ENCODE data around the gene SPIRE1.
"Not testable (repeated sequence)": the region's sequence is repeated elsewhere in the genome, so short reads cannot be mapped to it uniquely, and the experiment has no call there.

The SPIRE1 gene

DNA sequence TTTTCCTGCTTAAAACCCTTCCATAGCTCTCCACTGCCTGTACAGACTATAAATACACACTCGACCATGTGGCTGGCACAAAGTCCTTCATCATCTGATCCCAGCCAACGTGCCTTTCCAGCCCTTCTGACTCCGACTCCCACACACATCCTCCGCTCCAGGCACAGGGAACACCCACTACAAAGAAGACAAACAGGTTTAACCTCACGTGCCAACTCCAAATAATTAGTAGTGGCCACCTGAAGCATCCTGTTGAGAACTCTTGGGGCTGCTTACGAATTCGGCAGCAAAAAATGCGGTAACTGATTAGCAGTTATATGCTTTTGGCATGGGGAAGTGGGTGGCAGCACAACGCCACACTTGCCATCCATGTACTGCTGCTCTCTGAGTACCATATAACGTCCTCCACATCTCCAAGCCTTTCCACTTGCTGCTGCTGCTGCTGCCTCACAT lies 12.1 kb downstream of the SPIRE1 start:
- DNase-seq = no peak

DNA sequence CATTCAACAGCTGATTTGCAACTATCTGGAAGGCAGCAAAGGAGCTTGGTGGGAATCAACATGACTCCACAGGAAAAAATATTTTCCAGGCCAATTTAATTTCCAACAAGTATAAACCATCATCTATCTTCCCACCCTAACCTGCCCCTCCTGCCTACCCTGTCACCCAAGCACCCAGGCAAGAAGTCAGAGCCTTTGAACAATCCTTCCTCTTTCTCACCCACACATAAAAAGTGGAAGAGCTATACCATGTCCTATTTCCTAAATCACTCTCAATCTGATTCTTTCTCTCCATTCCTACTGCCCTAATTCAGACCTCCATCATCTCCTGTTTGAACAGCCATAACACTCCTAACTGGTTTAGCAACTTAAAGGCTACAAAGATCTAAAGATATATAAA lies 12.7 kb downstream of the SPIRE1 start:
- DNase-seq = no peak

DNA sequence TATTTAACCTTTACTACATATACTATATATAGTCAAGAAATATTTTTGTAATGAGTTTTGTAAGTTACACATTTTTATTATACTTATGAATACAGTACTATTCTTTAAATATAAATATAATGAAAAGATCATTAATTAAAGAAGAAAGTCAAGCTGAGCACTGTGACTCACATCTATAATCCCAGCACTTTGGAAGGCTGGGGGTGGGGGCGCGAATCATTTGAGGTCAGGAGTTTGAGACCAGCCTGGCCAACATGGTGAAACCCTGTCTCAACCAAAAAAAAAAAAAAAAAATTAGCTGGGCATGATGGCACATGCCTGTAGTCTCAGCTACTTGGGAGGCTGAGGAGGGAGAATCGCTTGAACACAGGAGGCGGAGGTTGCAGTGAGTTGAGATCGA lies 14.2 kb downstream of the SPIRE1 start:
- DNase-seq = not testable (repeated sequence)

DNA sequence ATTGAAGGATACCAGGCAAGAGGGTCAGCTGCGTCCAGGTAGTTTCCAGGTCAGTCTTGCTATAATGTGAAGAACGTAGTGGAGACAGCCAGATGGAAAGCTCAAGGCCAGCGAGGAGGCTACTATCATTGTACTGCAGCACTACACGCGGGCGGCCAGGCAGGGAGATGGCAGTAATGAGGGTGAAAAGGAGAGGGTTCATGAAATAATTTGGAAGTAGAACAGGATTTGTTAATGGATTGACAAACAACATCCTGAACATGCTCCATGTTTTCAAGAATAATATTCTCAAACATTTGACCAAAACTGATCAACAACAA lies 17.1 kb downstream of the SPIRE1 start:
- no peak for DNase-seq

DNA sequence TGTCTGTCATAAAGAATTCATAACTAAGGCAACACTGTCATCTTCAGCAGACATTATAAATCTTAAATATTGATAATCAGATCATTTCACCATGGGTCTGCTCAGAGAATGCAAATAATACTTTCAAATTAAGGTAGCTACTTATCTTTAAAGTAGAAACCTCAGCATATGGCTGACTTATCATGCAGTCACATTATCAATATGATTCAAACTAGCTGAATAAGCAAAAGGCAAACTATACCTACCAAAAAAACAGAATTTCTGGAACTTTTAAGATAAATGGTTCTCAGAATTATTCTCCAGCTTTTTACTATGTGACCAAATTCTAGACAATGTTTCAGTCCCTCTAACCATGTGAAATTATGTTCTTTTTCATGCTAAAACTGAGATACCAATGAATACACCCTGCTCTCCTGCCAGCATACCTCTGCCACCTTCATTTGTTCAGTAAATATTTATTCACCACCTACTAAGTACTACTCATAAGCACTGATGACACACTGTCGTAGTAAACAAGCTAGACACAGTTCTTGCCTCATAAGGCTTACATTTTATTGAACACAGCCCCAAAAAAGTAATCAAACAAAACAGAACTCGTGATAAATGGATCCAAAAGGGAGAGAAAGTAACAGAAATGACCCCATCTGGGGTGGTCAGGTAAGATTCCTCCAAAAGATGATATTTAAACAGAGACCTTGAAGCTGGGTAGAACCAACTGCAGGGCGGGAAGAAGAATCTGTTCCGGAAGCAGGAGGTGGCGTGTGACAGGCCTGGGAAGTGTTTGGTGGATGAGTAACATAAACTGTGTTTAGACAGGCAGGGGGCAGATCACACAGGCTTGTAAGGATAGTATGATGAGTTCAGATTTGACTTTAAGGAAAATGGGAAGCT lies 17.7 kb downstream of the SPIRE1 start:
- no peak for DNase-seq

DNA sequence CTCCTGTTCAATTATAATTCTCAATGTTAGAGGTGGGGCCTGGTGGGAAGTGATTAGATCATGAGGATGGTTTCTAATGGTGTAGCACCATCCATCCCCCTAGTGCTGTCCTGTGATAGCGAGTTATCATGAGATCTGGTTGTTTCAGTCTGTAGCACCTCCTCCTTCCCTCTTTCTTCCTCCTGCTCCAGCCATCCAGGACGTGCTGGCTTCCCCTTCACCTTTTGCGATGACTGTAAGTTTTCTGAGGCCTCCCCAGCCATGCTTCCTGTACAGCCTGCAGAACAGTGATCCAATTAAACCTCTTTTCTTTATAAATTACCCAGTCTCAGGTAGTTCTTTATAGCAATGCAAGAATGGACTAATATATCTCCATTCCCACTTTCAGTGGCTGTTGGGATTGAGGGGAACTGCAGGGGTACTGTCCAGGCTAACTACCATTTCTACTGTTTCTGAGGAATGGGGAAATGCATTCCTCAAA lies 19.2 kb downstream of the SPIRE1 start:
- DNase-seq = no peak

DNA sequence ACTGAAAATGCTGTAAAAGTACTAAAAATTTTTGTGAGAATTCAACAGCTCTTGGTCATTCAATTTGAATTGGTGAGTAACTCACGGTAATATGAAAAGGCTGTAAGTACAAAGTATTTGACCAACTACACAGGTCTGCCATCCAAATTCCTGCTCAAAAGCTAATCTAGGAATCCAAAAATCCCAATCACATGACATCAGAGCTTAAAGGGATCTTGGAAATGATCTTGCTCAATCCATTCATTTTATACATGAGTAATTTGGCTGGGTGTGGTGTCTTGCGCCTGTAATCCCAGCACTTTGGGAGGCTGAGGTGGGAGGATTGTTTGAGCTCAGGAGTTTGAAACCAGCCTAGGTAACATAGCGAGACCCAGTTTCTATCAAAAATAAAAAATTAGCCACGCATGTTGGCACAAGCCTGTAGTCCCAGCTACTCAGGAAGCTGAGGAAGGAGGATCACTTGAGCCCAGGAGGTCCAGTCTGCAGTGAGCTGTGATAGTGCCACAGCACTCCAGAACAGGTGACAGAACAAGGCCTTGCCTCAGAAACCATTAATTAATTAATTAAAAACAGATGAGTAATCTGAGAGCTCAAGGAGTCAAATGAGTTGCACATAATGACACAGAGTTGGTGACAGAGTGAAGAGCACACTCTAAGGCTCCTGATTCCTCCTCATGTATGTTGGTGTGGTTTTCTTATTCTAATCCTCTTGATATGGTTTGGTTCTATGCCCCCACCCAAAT lies 19.8 kb downstream of the SPIRE1 start:
- DNase-seq = no peak

DNA sequence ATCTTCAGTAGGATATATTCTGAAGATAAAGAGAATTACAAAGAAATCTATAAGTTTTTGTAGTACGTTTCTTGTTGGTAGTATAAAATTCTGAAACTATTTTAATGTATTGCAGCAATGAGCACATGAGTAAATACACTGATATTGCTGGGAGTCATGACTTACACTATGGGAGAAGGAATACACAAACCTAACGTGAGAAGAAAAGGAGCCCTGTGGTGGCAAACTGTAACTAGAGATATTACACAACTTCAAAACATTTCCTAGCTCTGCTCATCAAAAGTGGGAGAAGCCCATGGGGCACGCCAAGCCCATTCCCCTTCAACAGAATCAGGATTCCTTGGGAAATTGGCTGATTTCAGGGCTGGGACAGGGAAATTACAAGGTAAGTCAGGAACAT lies 20.5 kb downstream of the SPIRE1 start:
- DNase-seq = no peak

DNA sequence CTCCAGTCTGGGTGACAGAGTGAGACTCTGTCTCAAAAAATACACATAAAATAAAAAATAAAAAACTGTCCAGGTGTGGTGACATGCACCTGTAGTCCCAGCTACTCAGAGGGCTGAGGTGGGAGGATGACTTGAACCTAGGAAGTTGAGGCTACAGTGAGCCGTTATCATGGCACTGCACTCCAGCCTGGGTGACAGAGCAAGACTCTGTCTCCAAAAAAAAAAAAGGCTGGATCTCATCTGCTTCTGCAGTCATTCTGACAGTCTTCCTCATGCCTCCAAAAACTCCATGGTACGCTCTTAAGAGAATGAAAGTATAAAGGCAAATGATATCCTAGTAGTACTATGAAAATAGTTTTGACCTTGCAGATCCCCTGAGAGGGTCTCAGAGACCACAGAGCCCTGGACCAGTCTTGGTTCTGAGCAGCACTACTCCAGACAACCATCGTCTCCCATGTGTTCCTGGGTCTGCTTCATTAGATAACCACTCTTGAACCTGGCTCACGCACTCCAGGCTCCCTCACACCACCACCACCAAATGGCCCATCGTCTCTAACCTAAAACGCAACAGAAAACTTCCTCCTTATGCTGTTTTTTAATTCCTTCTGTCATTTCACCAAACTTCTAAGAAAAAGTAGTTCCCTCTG lies 26.0 kb downstream of the SPIRE1 start:
- DNase-seq = no peak

DNA sequence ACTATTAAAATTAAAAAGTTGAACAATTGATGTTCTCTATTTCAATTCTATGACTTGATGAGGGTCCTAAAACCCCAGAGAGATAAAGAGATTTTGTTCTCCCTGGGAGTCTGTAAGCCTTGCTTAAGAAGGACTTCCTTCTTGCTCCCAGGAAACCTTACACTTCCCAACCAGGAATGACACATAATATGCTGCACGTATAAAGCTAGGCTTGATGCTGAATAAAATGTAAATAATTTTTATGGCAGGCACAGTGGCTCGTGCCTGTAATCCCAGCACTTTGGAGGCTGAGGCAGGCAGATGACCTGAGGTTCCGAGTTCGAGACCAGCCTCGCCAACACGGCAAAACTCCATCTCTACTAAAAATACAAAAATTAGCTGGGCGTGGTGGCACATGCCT lies 27.8 kb downstream of the SPIRE1 start:
- DNase-seq = no peak

DNA sequence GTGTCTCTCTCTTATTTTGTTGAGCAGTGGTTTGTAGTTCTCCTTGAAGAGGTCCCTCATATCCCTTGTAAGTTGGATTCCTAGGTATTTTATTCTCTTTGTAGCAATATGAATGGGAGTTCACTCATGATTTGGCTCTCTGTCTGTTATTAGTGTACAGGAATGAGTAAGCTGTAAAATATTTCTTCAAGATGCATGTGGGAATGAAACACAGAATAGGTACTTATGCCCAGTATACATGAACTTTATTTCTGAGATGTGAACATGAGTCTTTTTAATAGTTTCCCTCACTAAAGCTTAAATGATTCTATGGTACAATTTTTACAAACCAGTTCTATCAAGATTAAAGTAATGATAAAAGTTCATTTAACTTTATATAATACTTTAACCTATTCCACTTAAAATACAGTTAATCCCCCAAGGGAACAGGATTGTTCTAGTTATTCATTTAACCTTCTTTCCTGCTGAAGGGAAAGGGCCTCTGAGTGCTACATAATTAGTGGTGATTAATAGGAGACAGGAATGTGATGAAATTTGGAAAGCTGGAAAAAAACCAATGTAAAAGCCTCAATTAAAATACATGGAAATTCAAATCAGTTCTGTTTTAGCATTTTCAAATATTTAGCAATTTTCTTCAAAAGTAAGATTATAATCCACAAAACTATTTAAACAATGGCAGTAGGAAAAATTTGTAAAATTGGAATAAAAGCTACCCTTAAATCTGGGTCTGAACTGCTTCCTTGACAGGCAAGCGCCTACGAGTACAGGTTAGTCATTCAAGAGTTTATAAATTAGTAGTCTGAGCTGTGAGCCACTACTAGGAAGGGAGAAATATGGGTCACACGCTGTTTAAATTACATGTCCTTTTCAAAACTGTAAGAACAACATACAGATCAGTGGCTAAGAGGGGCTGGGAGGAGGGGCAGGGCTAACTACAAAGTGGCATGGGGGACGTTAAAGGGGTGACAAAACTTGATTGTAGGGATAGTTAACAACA lies 28.9 kb downstream of the SPIRE1 start:
- DNase-seq = no peak

DNA sequence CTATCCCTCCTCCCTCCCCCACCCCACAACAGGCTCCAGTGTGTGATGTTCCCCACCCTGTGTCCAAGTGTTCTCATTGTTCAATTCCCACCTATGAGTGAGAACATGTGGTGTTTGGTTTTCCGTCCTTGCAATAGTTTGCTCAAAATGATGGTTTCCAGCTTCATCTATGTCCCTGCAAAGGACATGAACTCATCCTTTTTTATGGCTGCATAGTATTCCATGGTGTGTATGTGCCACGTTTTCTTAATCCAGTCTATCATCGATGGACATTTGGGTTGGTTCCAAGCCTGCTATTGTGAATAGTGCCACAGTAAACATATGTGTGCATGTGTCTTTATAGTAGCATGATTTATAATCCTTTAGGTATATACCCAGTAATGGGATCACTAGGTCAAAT lies 30.7 kb downstream of the SPIRE1 start:
- not testable (repeated sequence) for DNase-seq

DNA sequence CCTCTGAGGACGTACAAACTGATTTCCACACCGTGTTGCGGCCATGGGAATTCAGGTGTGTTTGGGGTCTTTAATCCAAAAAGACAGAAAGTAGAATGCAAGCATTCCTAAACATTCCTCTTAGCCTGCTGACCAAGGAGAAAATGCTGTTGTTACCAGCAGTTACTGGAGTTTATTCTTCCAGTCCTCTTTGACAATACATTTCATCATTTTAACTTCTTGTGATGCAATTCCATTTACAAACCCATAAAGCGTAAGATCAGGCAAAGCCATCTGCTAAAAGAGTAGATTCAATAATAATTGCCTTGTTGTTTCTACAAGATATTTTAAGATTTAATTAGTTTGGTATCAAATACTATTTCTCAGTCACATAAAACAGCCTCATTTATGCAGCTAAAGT lies 32.7 kb downstream of the SPIRE1 start:
- DNase-seq = no peak

DNA sequence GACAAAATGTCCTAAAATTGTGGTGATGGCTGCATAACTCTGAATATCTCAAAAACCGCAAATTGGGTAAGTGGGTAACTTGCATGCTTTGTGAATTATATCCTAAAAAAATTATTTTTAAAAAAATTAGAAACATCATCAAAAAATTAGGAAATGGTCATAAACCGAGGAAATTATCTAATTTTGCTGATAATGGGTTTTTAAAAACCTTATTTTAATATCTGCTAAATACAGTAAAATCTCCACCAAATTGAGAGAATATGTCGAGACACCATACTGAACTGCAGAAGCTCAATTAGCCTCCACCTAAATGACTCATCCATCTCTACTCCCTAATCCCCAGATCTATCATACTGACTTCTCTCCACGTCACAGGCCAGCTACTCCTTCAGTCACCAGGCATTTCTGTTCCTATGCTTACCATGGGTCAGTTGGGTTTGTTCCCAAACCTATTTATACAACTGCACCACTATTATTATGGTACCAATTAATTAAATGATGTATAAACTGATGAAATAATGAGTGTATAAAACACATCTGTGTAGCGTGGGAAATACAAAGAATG lies 36.1 kb downstream of the SPIRE1 start:
- DNase-seq = no peak

DNA sequence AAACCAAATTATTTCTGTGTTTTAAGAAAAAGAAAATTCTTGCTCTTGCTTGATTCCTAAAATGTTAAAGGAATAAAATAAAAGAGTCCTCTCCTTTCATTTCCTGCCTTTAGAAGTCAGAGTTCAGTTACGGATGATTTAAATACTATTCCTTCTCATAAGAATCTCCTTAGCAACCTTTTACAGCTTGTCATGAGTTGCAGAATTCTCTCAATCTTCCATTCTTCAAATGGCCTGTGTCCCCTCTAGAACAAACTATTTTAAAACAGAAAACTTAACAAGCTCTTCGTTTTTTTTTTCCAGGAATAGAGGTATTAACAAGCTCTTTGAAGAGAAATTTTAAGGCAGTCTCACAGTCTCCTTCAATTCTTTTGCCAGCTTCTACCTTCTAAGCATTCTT lies 42.2 kb downstream of the SPIRE1 start:
- DNase-seq = no peak

DNA sequence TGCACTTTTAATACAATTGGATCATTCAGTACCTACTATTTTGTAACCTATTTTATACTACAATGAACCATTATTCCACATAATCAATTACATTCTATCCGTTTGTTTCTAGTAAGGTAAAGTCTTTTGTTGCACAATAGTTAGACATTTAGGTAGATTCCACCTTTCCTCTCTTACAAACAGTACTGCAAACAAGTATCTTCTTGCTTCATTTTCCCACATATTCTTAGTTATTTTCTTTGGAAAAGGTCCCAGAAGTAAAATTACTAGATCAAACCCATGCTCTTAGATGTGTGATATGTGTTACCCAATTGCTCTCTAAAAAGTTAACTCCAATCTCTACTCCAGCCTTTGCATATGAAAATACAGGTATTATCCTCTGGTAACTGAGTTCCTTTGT lies 49.6 kb downstream of the SPIRE1 start:
- DNase-seq = no peak

DNA sequence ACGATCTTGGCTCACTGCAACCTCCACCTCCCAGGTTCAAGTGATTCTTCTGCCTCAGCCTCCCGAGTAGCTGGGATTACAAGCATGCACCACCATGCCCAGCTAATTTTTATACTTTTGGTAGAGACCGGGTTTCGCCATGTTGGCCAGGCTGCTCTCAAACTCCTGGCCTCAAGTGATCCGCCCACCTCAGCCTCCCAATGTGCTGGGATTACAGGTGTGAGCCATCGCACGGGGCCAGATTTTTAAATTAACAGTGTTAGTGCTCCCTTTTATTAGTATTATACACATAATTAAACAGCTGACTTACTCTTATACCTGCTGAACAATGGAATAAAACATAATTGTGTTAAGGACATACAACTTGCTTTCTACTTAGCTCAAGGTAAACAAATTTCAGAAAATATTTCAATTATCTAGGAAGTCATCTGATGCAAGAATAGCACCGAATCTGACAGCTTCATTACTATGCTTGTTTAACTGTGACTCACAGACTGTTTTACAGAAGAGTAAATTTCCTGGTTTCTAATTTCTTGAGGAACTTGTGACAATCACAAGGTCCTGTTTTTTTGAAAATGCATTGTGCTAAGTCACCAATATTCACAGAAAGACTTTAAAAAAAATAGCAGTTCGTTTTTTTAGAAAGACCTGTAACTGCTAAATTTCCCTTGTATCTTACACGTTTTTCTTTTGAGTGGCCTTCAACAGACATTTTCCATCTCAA lies 51.2 kb downstream of the SPIRE1 start:
- DNase-seq = no peak

DNA sequence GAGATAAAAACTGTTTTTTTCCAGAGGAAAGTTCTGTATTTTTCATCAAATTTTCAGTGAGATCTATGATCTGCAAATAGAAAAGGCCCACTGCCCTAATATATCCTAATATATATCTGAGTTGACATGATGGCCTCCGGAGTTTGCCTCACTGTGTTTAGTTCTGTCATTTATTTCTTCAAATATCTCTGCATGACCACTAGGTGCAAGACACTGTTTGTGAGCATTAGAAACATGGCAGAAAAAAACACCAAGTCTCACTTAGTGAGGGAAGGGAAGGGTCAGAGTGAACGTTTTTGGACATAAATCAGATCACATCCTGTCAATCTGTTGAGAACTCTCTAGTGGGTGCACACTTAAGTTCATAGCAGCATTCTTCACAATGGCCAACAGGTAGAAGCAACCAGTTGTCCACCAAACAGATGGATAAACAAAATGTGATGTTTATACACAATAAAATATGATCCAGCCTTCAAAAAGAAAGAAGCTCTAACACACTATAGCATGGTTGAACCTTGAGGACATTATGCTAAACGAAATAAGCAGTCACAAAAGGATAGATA lies 53.4 kb downstream of the SPIRE1 start:
- no peak for DNase-seq

DNA sequence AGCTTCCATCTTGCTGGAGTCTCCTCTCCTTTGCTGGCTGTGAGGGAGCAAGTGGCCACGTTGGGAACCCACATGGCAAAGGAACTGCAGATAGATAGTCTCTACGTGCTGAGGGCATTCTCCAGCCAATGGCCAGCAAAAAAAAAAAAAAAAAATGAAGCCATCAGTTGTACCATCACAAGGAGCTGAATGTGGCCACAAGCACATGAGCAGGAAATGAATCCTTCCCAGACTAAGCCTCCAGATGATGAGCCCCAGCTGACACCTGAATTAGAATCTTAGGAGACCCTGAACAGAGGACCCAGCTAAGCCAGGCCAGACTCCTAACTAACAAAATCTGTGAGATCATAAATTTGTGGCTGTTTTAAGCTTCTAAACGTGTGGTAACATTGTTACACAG lies 57.9 kb downstream of the SPIRE1 start:
- no peak for DNase-seq

DNA sequence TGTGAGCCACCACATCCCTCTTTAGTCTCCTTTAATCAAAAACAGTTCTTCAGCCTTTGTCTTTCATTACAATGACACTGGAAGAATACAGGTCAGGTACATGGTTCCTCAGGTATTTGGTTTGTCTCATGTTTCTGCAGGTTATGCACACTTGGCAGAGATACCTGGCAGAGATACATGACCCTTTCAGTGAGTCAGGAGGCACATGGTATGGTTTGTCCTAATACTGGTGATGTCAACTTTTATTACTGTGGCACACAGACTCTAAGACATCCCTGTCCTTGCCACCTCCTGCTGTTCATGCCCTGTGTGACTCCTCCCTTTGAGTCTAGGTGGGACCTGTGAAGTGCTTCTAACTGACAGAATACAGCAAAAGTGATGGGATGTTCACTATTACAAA lies 58.4 kb downstream of the SPIRE1 start:
- no peak for DNase-seq

Data from activated CD8-positive, alpha-beta memory T cell treated with anti-CD3 and anti-CD28 coated beads, Interleukin-2, amount 50 U/mL, for 4 hours (primary cell).